Measurements from ENCODE around the gene TOR3A. TPM values are rescaled to one million over a fixed set of nuclear protein-coding genes. Genes with fewer than 3 reads are reported as not detected.

TOR3A gene
- total RNA-seq, 1 experiment from 2014 or later = 27.0 TPM

- TF ChIP-seq TCF7L2 (IDR thresholded peaks at IDR 0.05; ENCODE audit: borderline replicate concordance, extremely low read depth, insufficient read depth, insufficient read length) (no peak), ZNF274 (IDR thresholded peaks at IDR 0.05; ENCODE audit: low read depth, low read length) (no peak), SIN3A (IDR thresholded peaks at IDR 0.05; ENCODE audit: low read depth) (no peak), POLR2A (IDR thresholded peaks at IDR 0.05; ENCODE audit: borderline replicate concordance, extremely low read depth, insufficient read depth, insufficient read length) (no peak), JUND (IDR thresholded peaks at IDR 0.05) (no peak), ELF1 (IDR thresholded peaks at IDR 0.05; ENCODE audit: borderline replicate concordance, low read depth) (no peak), MAX (IDR thresholded peaks at IDR 0.05) (no peak), EZH2 (IDR thresholded peaks at IDR 0.05) (no peak), FOSL1 (IDR thresholded peaks at IDR 0.05; ENCODE audit: low read depth) (no peak), RAD21 (IDR thresholded peaks at IDR 0.05; ENCODE audit: low read depth) (no peak), ZFX (IDR thresholded peaks at IDR 0.05) (no peak), YY1 (IDR thresholded peaks at IDR 0.05; ENCODE audit: extremely low read depth, insufficient replicate concordance, low read depth, low read length) (no peak), CBX3 (IDR thresholded peaks at IDR 0.05; ENCODE audit: low read depth) (no peak), POLR2AphosphoS5 (IDR thresholded peaks at IDR 0.05; ENCODE audit: low read depth, low read length) (no peak), SP1 (IDR thresholded peaks at IDR 0.05; ENCODE audit: low read depth) (no peak), EZH2phosphoT487 (IDR thresholded peaks at IDR 0.05; ENCODE audit: borderline replicate concordance) (no peak), EGR1 (IDR thresholded peaks at IDR 0.05; ENCODE audit: low read depth) (no peak)
- TF ChIP-seq, protein P1, sequence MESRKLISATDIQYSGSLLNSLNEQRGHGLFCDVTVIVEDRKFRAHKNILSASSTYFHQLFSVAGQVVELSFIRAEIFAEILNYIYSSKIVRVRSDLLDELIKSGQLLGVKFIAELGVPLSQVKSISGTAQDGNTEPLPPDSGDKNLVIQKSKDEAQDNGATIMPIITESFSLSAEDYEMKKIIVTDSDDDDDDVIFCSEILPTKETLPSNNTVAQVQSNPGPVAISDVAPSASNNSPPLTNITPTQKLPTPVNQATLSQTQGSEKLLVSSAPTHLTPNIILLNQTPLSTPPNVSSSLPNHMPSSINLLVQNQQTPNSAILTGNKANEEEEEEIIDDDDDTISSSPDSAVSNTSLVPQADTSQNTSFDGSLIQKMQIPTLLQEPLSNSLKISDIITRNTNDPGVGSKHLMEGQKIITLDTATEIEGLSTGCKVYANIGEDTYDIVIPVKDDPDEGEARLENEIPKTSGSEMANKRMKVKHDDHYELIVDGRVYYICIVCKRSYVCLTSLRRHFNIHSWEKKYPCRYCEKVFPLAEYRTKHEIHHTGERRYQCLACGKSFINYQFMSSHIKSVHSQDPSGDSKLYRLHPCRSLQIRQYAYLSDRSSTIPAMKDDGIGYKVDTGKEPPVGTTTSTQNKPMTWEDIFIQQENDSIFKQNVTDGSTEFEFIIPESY (IDR thresholded peaks at IDR 0.05; ENCODE audit: extremely low read depth, insufficient replicate concordance, low read length) = no peak
- TF ChIP-seq, protein P2, sequence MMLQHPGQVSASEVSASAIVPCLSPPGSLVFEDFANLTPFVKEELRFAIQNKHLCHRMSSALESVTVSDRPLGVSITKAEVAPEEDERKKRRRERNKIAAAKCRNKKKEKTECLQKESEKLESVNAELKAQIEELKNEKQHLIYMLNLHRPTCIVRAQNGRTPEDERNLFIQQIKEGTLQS (IDR thresholded peaks at IDR 0.05) = no peak
- TF ChIP-seq, protein P3, sequence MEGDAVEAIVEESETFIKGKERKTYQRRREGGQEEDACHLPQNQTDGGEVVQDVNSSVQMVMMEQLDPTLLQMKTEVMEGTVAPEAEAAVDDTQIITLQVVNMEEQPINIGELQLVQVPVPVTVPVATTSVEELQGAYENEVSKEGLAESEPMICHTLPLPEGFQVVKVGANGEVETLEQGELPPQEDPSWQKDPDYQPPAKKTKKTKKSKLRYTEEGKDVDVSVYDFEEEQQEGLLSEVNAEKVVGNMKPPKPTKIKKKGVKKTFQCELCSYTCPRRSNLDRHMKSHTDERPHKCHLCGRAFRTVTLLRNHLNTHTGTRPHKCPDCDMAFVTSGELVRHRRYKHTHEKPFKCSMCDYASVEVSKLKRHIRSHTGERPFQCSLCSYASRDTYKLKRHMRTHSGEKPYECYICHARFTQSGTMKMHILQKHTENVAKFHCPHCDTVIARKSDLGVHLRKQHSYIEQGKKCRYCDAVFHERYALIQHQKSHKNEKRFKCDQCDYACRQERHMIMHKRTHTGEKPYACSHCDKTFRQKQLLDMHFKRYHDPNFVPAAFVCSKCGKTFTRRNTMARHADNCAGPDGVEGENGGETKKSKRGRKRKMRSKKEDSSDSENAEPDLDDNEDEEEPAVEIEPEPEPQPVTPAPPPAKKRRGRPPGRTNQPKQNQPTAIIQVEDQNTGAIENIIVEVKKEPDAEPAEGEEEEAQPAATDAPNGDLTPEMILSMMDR (IDR thresholded peaks at IDR 0.05 in 2 of 3, conservative IDR thresholded peaks at IDR 0.05 in 1 of 3; ENCODE audit: borderline replicate concordance in 1 of 3, insufficient read depth in 1 of 3, low read depth in 2 of 3, low read length in 2 of 3) = no peak
- no TSS peak for BruUV-seq (replicated peaks)
- ChIA-PET POLR2A (no interaction called here), RAD21 (ENCODE audit: low non-redundant PET in 1 of 2, low total read pairs in 2 of 2, uncharacterized antibody in 2 of 2, unreplicated experiment in 2 of 2) (no interaction called here), CTCF (no interaction called here)
- no peak overlapping the region for H2AFZ ChIP-seq (ENCODE audit: low read depth, low read length, poor library complexity, severe bottlenecking)
- H3K9me3 ChIP-seq (ENCODE audit: control insufficient read depth in 1 of 2, insufficient read depth in 1 of 2, low read depth in 1 of 2, low read length in 2 of 2) = no peaks in the 10 kb centered on the region
- H3K36me3 ChIP-seq (ENCODE audit: control insufficient read depth in 1 of 2, insufficient read depth in 2 of 2, low read length in 2 of 2) = peaks cover 6 to 8% of the 10 kb centered on the region in 2 experiments
- H3K27me3 ChIP-seq (ENCODE audit: insufficient read depth, low read length) = no peaks in the 10 kb centered on the region
- no peaks in the 10 kb centered on the region for H3K9me2 ChIP-seq (ENCODE audit: insufficient read depth)
- no peaks in the 10 kb centered on the region for H4K20me1 ChIP-seq (ENCODE audit: insufficient read depth)
- no peak overlapping the region for H3K4me3 ChIP-seq (replicated peaks in 1 of 2; ENCODE audit: low read depth in 1 of 2, low read length in 2 of 2)
- DNase-seq (ENCODE audit: low read depth, low spot score) (no peak), ATAC-seq (no peak)
- H3K27ac ChIP-seq (ENCODE audit: low read depth, low read length) = no peak overlapping the region
- H3K79me2 ChIP-seq (ENCODE audit: insufficient read depth, low read length) = no peaks in the 10 kb centered on the region
- peaks cover 0 to 5% of the 10 kb centered on the region in 2 experiments; a peak in 1 of 4 replicates for H3K4me1 ChIP-seq (ENCODE audit: control insufficient read depth in 1 of 2, insufficient read depth in 2 of 2, low read length in 2 of 2)
- intact Hi-C loops (cut with micrococcal nuclease) = no loop called here
- H3K9ac ChIP-seq (ENCODE audit: low read length) = no peak overlapping the region
- no peak overlapping the region for H3K4me2 ChIP-seq (ENCODE audit: low read length)
Observed at GRCh38 chr1:179119513-179119912, 37.6 kb downstream of the TOR3A start.

All from HCT116 (cell line).